Liver (tissue), 9 donors: ENCODE results near the gene GOLGA5. TPM values are rescaled to one million over a fixed set of nuclear protein-coding genes. Genes with fewer than 3 reads are reported as not detected.

Experiments
- DNase-seq: peaks from one replicate; pipeline ENCODE4 v3.0.0-alpha.2; 2017; ENCODE audit warnings: low spot score
- H3K27ac ChIP-seq, 2 donors: one replicate each; pipeline ENCODE4 v1.7.0; 2013; ENCODE audit warnings: inconsistent platforms in 2 of 2, low read length in 2 of 2, control low read depth in 1 of 2, low read depth in 1 of 2, mild to moderate bottlenecking in 1 of 2
- H3K27me3 ChIP-seq, 4 donors: one replicate each; pipeline versions ENCODE4 v1.6.1 to v1.7.0; 2013; ENCODE audit warnings: low read length in 3 of 4, inconsistent platforms in 1 of 4, mild to moderate bottlenecking in 1 of 4, moderate library complexity in 1 of 4; ENCODE audit not compliant: control insufficient read depth in 4 of 4, insufficient read depth in 4 of 4
- H3K36me3 ChIP-seq, 4 donors: one replicate each; pipeline versions ENCODE4 v1.6.1 to v1.7.0; 2013; ENCODE audit warnings: low read length in 3 of 4, mild to moderate bottlenecking in 3 of 4, low read depth in 1 of 4, moderate library complexity in 1 of 4; ENCODE audit not compliant: control insufficient read depth in 4 of 4, insufficient read depth in 3 of 4
- H3K4me1 ChIP-seq, 4 donors: one replicate each; pipeline versions ENCODE4 v1.6.1 to v1.7.0; 2013; ENCODE audit warnings: low read length in 3 of 4, mild to moderate bottlenecking in 3 of 4, moderate library complexity in 1 of 4; ENCODE audit not compliant: control insufficient read depth in 4 of 4, insufficient read depth in 4 of 4
- H3K4me3 ChIP-seq, 3 donors: one replicate each; pipeline versions ENCODE4 v1.6.1 to v1.7.0; 2013; ENCODE audit warnings: low read length in 3 of 3, control low read depth in 1 of 3, low read depth in 1 of 3, mild to moderate bottlenecking in 1 of 3
- H3K9ac ChIP-seq, 2 donors: one replicate each; pipeline ENCODE4 v1.7.0; 2013; ENCODE audit warnings: low read length in 2 of 2, mild to moderate bottlenecking in 2 of 2, moderate library complexity in 2 of 2, control low read depth in 1 of 2, low read depth in 1 of 2
- H3K9me3 ChIP-seq, 4 donors: one replicate each; pipeline versions ENCODE4 v1.6.1 to v1.7.0; 2013; ENCODE audit warnings: low read length in 3 of 4; ENCODE audit not compliant: control insufficient read depth in 4 of 4
- ATF3 ChIP-seq: IDR thresholded peaks from 2 replicates; pipeline ENCODE4 v1.6.1; 2016; ENCODE audit warnings: antibody characterized with exemption
- CTCF ChIP-seq: fragments of 150-350 bp; IDR thresholded peaks from 2 replicates; pipeline ENCODE4 v1.5.1; 2017; ENCODE audit warnings: improper control_type of control experiment, low read depth, low read length; ENCODE audit not compliant: missing input control
- EGR1 ChIP-seq, 2 donors: IDR thresholded peaks; 2 replicates each; pipeline ENCODE4 v1.6.1; 2016 to 2018; ENCODE audit warnings: antibody characterized with exemption in 2 of 2, low read depth in 2 of 2
- FOXA2 ChIP-seq: IDR thresholded peaks from 2 replicates; pipeline ENCODE4 v1.6.1; 2016; ENCODE audit warnings: antibody characterized with exemption
- GABPA ChIP-seq, 2 donors: IDR thresholded peaks in 1 of 2; conservative IDR thresholded peaks in 1 of 2; 2 replicates each; pipeline ENCODE4 v1.6.1; 2016; ENCODE audit warnings: antibody characterized with exemption in 2 of 2, mild to moderate bottlenecking in 1 of 2, moderate library complexity in 1 of 2
- HNF4A ChIP-seq, 2 donors: conservative IDR thresholded peaks; 2 replicates each; pipeline ENCODE4 v1.6.1; 2016; ENCODE audit warnings: antibody characterized with exemption in 2 of 2, mild to moderate bottlenecking in 2 of 2
- JUND ChIP-seq, 2 donors: IDR thresholded peaks; 2 replicates each; pipeline ENCODE4 v1.6.1; 2016; ENCODE audit warnings: antibody characterized with exemption in 2 of 2
- MAX ChIP-seq: IDR thresholded peaks from 2 replicates; pipeline ENCODE4 v1.6.1; 2016; ENCODE audit warnings: antibody characterized with exemption
- RAD21 ChIP-seq, 2 donors: IDR thresholded peaks; 2 replicates each; pipeline ENCODE4 v1.6.1; 2016; ENCODE audit warnings: antibody characterized with exemption in 2 of 2, mild to moderate bottlenecking in 2 of 2
- REST ChIP-seq: IDR thresholded peaks from 2 replicates; pipeline ENCODE4 v1.6.1; 2016; ENCODE audit warnings: antibody characterized with exemption, mild to moderate bottlenecking
- RXRA ChIP-seq, 2 donors: IDR thresholded peaks; 2 replicates each; pipeline ENCODE4 v1.6.1; 2017 to 2018; ENCODE audit warnings: antibody characterized with exemption in 2 of 2, mild to moderate bottlenecking in 1 of 2
- TAF1 ChIP-seq: conservative IDR thresholded peaks from 2 replicates; pipeline ENCODE4 v1.6.1; 2016; ENCODE audit warnings: antibody characterized with exemption, mild to moderate bottlenecking
- YY1 ChIP-seq: IDR thresholded peaks from 2 replicates; pipeline ENCODE4 v1.6.1; 2016; ENCODE audit warnings: antibody characterized with exemption, mild to moderate bottlenecking
- WGBS: extraction: QIAGEN DNeasy Blood & Tissue Kit; methylation state at CpG from one replicate; pipeline ENCODE4 v1.1.7; 2013; 5-methylcytosine and 5-hydroxymethylcytosine counted together
- polyA plus RNA-seq, 2 donors: library from polyadenylated mRNA; stranded (reverse) in 1 of 2; unstranded in 1 of 2; fragments of 200-250 nt in 1 of 2; fragments of >200 nt in 1 of 2; fragmentation: Nextera tagmentation in 1 of 2; extraction: Ambion mirVana in 1 of 2; gene quantifications; one replicate each; pipeline versions ENCODE4 v1.2.1 to v1.2.3, GENCODE V29; 2013 to 2015
- total RNA-seq, 2 donors: library from RNA; depleted of rRNA; stranded (reverse); fragments of >200 nt; gene quantifications; one replicate each; pipeline ENCODE4 v1.2.3, GENCODE V29; 2014
- TF ChIP-seq, protein P1 (sequence below): IDR thresholded peaks from 2 replicates; pipeline ENCODE4 v1.6.1; 2016; ENCODE audit warnings: antibody characterized with exemption
- donor health status: healthy.
- donor health status: healthy.
- donor health status: healthy.
- donor health status: healthy.
- donor health status: healthy.

The GOLGA5 gene
- total and polyA plus RNA-seq, 4 donors: 19.2 to 39.9 (median 28.2) TPM

GRCh38 chr14:92832137-92832700 is 38.1 kb downstream of the GOLGA5 start:
- peaks cover 5 to 72% (median 63%) of the 10 kb centered on the region in 4 donors for H3K36me3 ChIP-seq
- TF ChIP-seq, protein P1, sequence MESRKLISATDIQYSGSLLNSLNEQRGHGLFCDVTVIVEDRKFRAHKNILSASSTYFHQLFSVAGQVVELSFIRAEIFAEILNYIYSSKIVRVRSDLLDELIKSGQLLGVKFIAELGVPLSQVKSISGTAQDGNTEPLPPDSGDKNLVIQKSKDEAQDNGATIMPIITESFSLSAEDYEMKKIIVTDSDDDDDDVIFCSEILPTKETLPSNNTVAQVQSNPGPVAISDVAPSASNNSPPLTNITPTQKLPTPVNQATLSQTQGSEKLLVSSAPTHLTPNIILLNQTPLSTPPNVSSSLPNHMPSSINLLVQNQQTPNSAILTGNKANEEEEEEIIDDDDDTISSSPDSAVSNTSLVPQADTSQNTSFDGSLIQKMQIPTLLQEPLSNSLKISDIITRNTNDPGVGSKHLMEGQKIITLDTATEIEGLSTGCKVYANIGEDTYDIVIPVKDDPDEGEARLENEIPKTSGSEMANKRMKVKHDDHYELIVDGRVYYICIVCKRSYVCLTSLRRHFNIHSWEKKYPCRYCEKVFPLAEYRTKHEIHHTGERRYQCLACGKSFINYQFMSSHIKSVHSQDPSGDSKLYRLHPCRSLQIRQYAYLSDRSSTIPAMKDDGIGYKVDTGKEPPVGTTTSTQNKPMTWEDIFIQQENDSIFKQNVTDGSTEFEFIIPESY: no peak
- TF ChIP-seq RXRA (IDR thresholded peaks at IDR 0.05) (no peak), FOXA2 (no peak), EGR1 (IDR thresholded peaks at IDR 0.05; ENCODE audit: low read depth in 2 of 2) (no peak), GABPA (IDR thresholded peaks at IDR 0.05 in 1 of 2, conservative IDR thresholded peaks at IDR 0.05 in 1 of 2) (no peak), JUND (IDR thresholded peaks at IDR 0.05) (no peak)
- no peak overlapping the region for H3K27ac ChIP-seq
- H3K27me3 ChIP-seq: no peaks in the 10 kb centered on the region
- whole genome bisulfite sequencing: 48% methylated on average over 7 of the region's 7 CpGs
- no peak overlapping the region for H3K9ac ChIP-seq
- DNase-seq: no peak
- H3K4me1 ChIP-seq: peaks cover 0 to 1% (median 0%) of the 10 kb centered on the region in 4 donors
- H3K9me3 ChIP-seq: no peaks in the 10 kb centered on the region
- no peak overlapping the region for H3K4me3 ChIP-seq

GRCh38 chr14:92841930-92842329 is 47.8 kb downstream of the GOLGA5 start:
- peaks cover 1 to 35% (median 29%) of the 10 kb centered on the region in 4 donors for H3K36me3 ChIP-seq
- H3K4me3 ChIP-seq: no peak overlapping the region
- no peak for DNase-seq
- no peak for TF ChIP-seq MAX
- TF ChIP-seq GABPA (IDR thresholded peaks at IDR 0.05 in 1 of 2, conservative IDR thresholded peaks at IDR 0.05 in 1 of 2): no peak
- TF ChIP-seq JUND (IDR thresholded peaks at IDR 0.05): no peak
- no peak for TF ChIP-seq RAD21 (IDR thresholded peaks at IDR 0.05)
- TF ChIP-seq, protein P1: no peak
- TF ChIP-seq TAF1: no peak
- no peak for TF ChIP-seq EGR1 (IDR thresholded peaks at IDR 0.05; ENCODE audit: low read depth in 2 of 2)
- no peak for TF ChIP-seq ATF3
- H3K9ac ChIP-seq: no peak overlapping the region
- H3K4me1 ChIP-seq: no peaks in the 10 kb centered on the region
- H3K9me3 ChIP-seq: no peaks in the 10 kb centered on the region
- no peaks in the 10 kb centered on the region for H3K27me3 ChIP-seq
- no peak overlapping the region for H3K27ac ChIP-seq
- WGBS: 90% methylated on average over 4 of the region's 4 CpGs

GRCh38 chr14:92844204-92844603 is 50.1 kb downstream of the GOLGA5 start:
- 96% methylated on average over 4 of the region's 4 CpGs for WGBS
- Histone ChIP-seq H3K9me3 (no peaks in the 10 kb centered on the region), H3K36me3 (peaks cover 0 to 20% (median 15%) of the 10 kb centered on the region in 4 donors), H3K4me1 (no peaks in the 10 kb centered on the region), H3K9ac (no peak overlapping the region), H3K27ac (no peak overlapping the region), H3K27me3 (no peaks in the 10 kb centered on the region), H3K4me3 (no peak overlapping the region)
- TF ChIP-seq RAD21 (IDR thresholded peaks at IDR 0.05) (no peak), HNF4A (conservative IDR thresholded peaks at IDR 0.05) (no peak), REST (no peak), CTCF (no peak), YY1 (no peak)
- no peak for DNase-seq
